GM12878 (cell line): ENCODE data around the gene LPA. TPM values are rescaled to one million over a fixed set of nuclear protein-coding genes. Genes with fewer than 3 reads are reported as not detected.
"Not testable (repeated sequence)": the region's sequence is repeated elsewhere in the genome, so short reads cannot be mapped to it uniquely, and the experiment has no call there.

ENCODE experiments used
- ATAC-seq: fragments of 200-7000 bp; cut with Tn5 transposase; 3 replicates; pipeline ENCODE4 v1.9.1; 2020; ENCODE audit warnings: mild to moderate bottlenecking, moderate library complexity
- BruUV-seq: library from RNA; stranded (reverse); fragments of 400-500 nt; replicated peaks from 2 replicates; lab custom pipeline; 2021; lab: Mats Ljungman, UMichigan
- CTCF ChIA-PET: fragments of 300-600 bp; sonication (Branson Sonifier 250); formaldehyde crosslinking; extraction: SDS; loops from one replicate; lab custom pipeline; 2021; ENCODE audit warnings: inconsistent platforms; lab: Yijun Ruan, JAX
- POLR2A ChIA-PET: fragments of 350-600 bp; formaldehyde crosslinking; extraction: SDS; loops from one replicate; lab custom pipeline; 2021; ENCODE audit warnings: inconsistent platforms; lab: Charles Lee
- RAD21 ChIA-PET: fragments of 300-600 bp; sonication (Branson Sonifier 250); formaldehyde crosslinking; loops from one replicate; lab custom pipeline; 2023; ENCODE audit warnings: antibody characterized with exemption; ENCODE audit not compliant: unreplicated experiment; lab: Charles Lee
- SMC1A ChIA-PET: fragments of 300-600 bp; sonication (Branson Sonifier 250); formaldehyde crosslinking; loops from one replicate; lab custom pipeline; 2023; ENCODE audit not compliant: unreplicated experiment, uncharacterized antibody; lab: Charles Lee
- DNase-seq: peaks from one replicate; pipeline ENCODE4 v3.0.0-alpha.2; 2011; ENCODE audit warnings: low read depth, low spot score
- FAIRE-seq: peaks from 3 replicates; lab custom pipeline; 2011; peaks lifted over from hg19 to GRCh38; lab: Jason Lieb, UNC
- H2AFZ ChIP-seq: 2 replicates; pipeline ENCODE4 v1.6.0; 2011; ENCODE audit warnings: low read depth, low read length, control low read depth; ENCODE audit not compliant: control insufficient read depth
- H3K27ac ChIP-seq: 2 replicates; pipeline ENCODE4 v1.5.1; 2011; ENCODE audit warnings: control low read depth; ENCODE audit not compliant: control insufficient read depth, insufficient read depth
- H3K27me3 ChIP-seq, 2 experiments: replicated peaks in 1 of 2; 2 replicates each; pipeline versions ENCODE4 v1.6.0 to v1.6.1; 2011; ENCODE audit warnings: low read length in 1 of 2; ENCODE audit not compliant: control insufficient read depth in 2 of 2, insufficient read depth in 2 of 2
- H3K36me3 ChIP-seq, 2 experiments: 2 replicates each; pipeline ENCODE4 v1.5.1; 2011; ENCODE audit warnings: low read length in 1 of 2; ENCODE audit not compliant: control insufficient read depth in 2 of 2, insufficient read depth in 2 of 2
- H3K4me1 ChIP-seq: 2 replicates; pipeline ENCODE4 v1.6.1; 2011; ENCODE audit warnings: mild to moderate bottlenecking, low read length, moderate library complexity, mixed read lengths; ENCODE audit not compliant: control insufficient read depth, insufficient read depth
- H3K4me2 ChIP-seq: 2 replicates; pipeline ENCODE4 v1.6.0; 2011; ENCODE audit warnings: control low read depth; ENCODE audit not compliant: control insufficient read depth, insufficient read depth
- H3K4me3 ChIP-seq: fragments of 200-600 bp; sonication (generic); 2 replicates; pipeline ENCODE4 v1.5.1; 2016
- H3K79me2 ChIP-seq: 2 replicates; pipeline ENCODE4 v1.6.0; 2011; ENCODE audit warnings: low read length; ENCODE audit not compliant: control insufficient read depth, insufficient read depth
- H3K9ac ChIP-seq: 2 replicates; pipeline ENCODE4 v1.8.0; 2011; ENCODE audit warnings: low read length, control low read depth, mixed read lengths; ENCODE audit not compliant: control insufficient read depth, insufficient read depth
- H3K9me3 ChIP-seq: replicated peaks from 3 replicates; pipeline ENCODE4 v1.5.1; 2011; ENCODE audit warnings: mild to moderate bottlenecking, low read length; ENCODE audit not compliant: control insufficient read depth, insufficient read depth
- H4K20me1 ChIP-seq: 2 replicates; pipeline ENCODE4 v1.6.0; 2011; ENCODE audit not compliant: control insufficient read depth, insufficient read depth
- CHD4 ChIP-seq: fragments of 200-600 bp; sonication (generic); IDR thresholded peaks from 2 replicates; pipeline ENCODE4 v1.6.1; 2016; ENCODE audit warnings: mild to moderate bottlenecking
- GABPA ChIP-seq: IDR thresholded peaks from 2 replicates; pipeline ENCODE4 v1.6.1; 2014; ENCODE audit warnings: antibody characterized with exemption, low read depth, mild to moderate bottlenecking, inconsistent platforms
- HDAC2 ChIP-seq: fragments of 200-600 bp; sonication (generic); IDR thresholded peaks from 2 replicates; pipeline ENCODE4 v1.6.1; 2017
- MYC ChIP-seq: IDR thresholded peaks from 2 replicates; pipeline ENCODE4 v1.6.1; 2011; ENCODE audit warnings: mild to moderate bottlenecking, low read length, moderate library complexity, inconsistent platforms; ENCODE audit not compliant: insufficient read depth, insufficient replicate concordance, insufficient read length, severe bottlenecking
- NRF1 ChIP-seq: conservative IDR thresholded peaks from 2 replicates; pipeline ENCODE4 v1.6.1; 2011; ENCODE audit warnings: mild to moderate bottlenecking, low read depth, low read length, improper control_type of control experiment
- PBX3 ChIP-seq: IDR thresholded peaks from 2 replicates; pipeline ENCODE4 v1.6.1; 2011; ENCODE audit warnings: mild to moderate bottlenecking, low read depth, low read length, moderate library complexity; ENCODE audit not compliant: insufficient replicate concordance
- POLR2AphosphoS5 ChIP-seq: IDR thresholded peaks from 2 replicates; pipeline ENCODE4 v1.6.1; 2011; ENCODE audit warnings: mild to moderate bottlenecking, low read length, inconsistent platforms
- POU2F2 ChIP-seq: IDR thresholded peaks from 3 replicates; pipeline ENCODE4 v1.6.1; 2011; ENCODE audit warnings: low read depth, mild to moderate bottlenecking, low read length, borderline replicate concordance
- RUNX3 ChIP-seq: IDR thresholded peaks from 2 replicates; pipeline ENCODE4 v1.6.1; 2012; ENCODE audit warnings: low read length, inconsistent platforms
- SMC3 ChIP-seq: IDR thresholded peaks from 2 replicates; pipeline ENCODE4 v1.6.1; 2011; ENCODE audit warnings: low read length, improper control_type of control experiment, borderline replicate concordance
- STAT3 ChIP-seq: IDR thresholded peaks from 2 replicates; pipeline ENCODE4 v1.6.1; 2011; ENCODE audit warnings: low read depth, low read length, improper control_type of control experiment
- SUPT20H ChIP-seq: IDR thresholded peaks from 2 replicates; pipeline ENCODE4 v1.6.1; 2011; ENCODE audit warnings: low read depth, mild to moderate bottlenecking, low read length, moderate library complexity, borderline replicate concordance; ENCODE audit not compliant: control insufficient read depth
- TCF3 ChIP-seq: IDR thresholded peaks from 2 replicates; pipeline ENCODE4 v1.6.1; 2012; ENCODE audit warnings: low read depth, mild to moderate bottlenecking, low read length, borderline replicate concordance; ENCODE audit not compliant: insufficient read depth
- WGBS: methylation state at CpG from one replicate; pipeline ENCODE4 v1.1.6; 2016; ENCODE audit warnings: low lambda C conversion rate; ENCODE audit not compliant: insufficient replicate concordance, insufficient coverage; ENCODE audit errors: missing lambda C conversion rate; 5-methylcytosine and 5-hydroxymethylcytosine counted together
- in situ Hi-C: fragments of 300-500 bp; cut with MboI; formaldehyde crosslinking; loops from 9 replicates; pipeline ENCODE4 v1.14.3; 2018; ENCODE audit warnings: mixed read lengths
- intact Hi-C: fragments of 100-400 bp; cut with micrococcal nuclease; formaldehyde crosslinking; loops from one replicate; pipeline ENCODE4 v1.14.2; 2022; ENCODE audit not compliant: unreplicated experiment
- polyA plus RNA-seq, 11 experiments: library from polyadenylated mRNA; depleted of rRNA in 4 of 11; unstranded in 6 of 11; stranded (reverse) in 5 of 11; fragments of >200 nt; fragmentation: Nextera tagmentation in 4 of 11; fragmentation: Illumina TruSeq in 1 of 11; extraction: Ambion mirVana in 4 of 11; extraction: Trizol in 1 of 11; gene quantifications; 1 replicate in 1 of 11; 2 replicates in 10 of 11; pipeline versions ENCODE4 v1.2.1 to v1.2.3, GENCODE V29; 2011 to 2016; ENCODE audit warnings: inconsistent platforms in 2 of 11, missing spikeins in 2 of 11, low read depth in 1 of 11
- total RNA-seq, 4 experiments: library from RNA; depleted of rRNA in 3 of 4; stranded (reverse); fragments of >200 nt in 3 of 4; fragmentation: Illumina TruSeq in 1 of 4; extraction: Trizol in 1 of 4; gene quantifications; 2 replicates each; pipeline versions ENCODE4 v1.2.1 to v1.2.3, GENCODE V29; 2013 to 2021
- TF ChIP-seq, protein P1 (sequence below): fragments of 450-650 bp; IDR thresholded peaks from 2 replicates; pipeline ENCODE4 v1.6.1; 2017; ENCODE audit warnings: mild to moderate bottlenecking, moderate library complexity

The LPA gene
- total and polyA plus RNA-seq, 10 of the 15 experiments (the other 5 are each of a cell fraction or from before 2014, with no cell fraction given), result 0.03 to 2.8 (median 0.57) TPM

GRCh38 chr6:160595297-160595696 is 68.8 kb downstream of the LPA start:
- CTCF ChIA-PET, result not testable (repeated sequence)

GRCh38 chr6:160586374-160586773 is 77.7 kb downstream of the LPA start:
- Histone ChIP-seq H3K9ac (no peak overlapping the region), H3K4me3 (no peak overlapping the region), H3K4me1 (no peaks in the 10 kb centered on the region), H3K79me2 (no peaks in the 10 kb centered on the region), H3K27me3 (no peaks in the 10 kb centered on the region), H3K27ac (no peak overlapping the region), H3K4me2 (no peak overlapping the region), H4K20me1 (no peaks in the 10 kb centered on the region), H2AFZ (no peak overlapping the region), H3K9me3 (no peaks in the 10 kb centered on the region), H3K36me3 (no peaks in the 10 kb centered on the region)
- DNase-seq (no peak), FAIRE-seq (no peak), ATAC-seq (no peak)
- WGBS, result 26% methylated on average over 4 of the region's 4 CpGs
- POLR2A ChIA-PET, result no interaction called here
- RAD21 ChIA-PET, result no interaction called here
- CTCF ChIA-PET, result no interaction called here
- SMC1A ChIA-PET, result no interaction called here
- intact Hi-C loops (no loop called here), in situ Hi-C loops (no loop called here)
- BruUV-seq, result no TSS peak
- no peak for TF ChIP-seq HDAC2
- no peak for TF ChIP-seq RUNX3
- no peak for TF ChIP-seq POLR2AphosphoS5
- no peak for TF ChIP-seq PBX3
- TF ChIP-seq STAT3, result no peak
- no peak for TF ChIP-seq POU2F2
- TF ChIP-seq NRF1, result no peak
- no peak for TF ChIP-seq SUPT20H
- TF ChIP-seq CHD4, result no peak
- no peak for TF ChIP-seq MYC
- TF ChIP-seq, protein P1, sequence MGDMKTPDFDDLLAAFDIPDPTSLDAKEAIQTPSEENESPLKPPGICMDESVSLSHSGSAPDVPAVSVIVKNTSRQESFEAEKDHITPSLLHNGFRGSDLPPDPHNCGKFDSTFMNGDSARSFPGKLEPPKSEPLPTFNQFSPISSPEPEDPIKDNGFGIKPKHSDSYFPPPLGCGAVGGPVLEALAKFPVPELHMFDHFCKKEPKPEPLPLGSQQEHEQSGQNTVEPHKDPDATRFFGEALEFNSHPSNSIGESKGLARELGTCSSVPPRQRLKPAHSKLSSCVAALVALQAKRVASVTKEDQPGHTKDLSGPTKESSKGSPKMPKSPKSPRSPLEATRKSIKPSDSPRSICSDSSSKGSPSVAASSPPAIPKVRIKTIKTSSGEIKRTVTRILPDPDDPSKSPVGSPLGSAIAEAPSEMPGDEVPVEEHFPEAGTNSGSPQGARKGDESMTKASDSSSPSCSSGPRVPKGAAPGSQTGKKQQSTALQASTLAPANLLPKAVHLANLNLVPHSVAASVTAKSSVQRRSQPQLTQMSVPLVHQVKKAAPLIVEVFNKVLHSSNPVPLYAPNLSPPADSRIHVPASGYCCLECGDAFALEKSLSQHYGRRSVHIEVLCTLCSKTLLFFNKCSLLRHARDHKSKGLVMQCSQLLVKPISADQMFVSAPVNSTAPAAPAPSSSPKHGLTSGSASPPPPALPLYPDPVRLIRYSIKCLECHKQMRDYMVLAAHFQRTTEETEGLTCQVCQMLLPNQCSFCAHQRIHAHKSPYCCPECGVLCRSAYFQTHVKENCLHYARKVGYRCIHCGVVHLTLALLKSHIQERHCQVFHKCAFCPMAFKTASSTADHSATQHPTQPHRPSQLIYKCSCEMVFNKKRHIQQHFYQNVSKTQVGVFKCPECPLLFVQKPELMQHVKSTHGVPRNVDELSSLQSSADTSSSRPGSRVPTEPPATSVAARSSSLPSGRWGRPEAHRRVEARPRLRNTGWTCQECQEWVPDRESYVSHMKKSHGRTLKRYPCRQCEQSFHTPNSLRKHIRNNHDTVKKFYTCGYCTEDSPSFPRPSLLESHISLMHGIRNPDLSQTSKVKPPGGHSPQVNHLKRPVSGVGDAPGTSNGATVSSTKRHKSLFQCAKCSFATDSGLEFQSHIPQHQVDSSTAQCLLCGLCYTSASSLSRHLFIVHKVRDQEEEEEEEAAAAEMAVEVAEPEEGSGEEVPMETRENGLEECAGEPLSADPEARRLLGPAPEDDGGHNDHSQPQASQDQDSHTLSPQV, result no peak
- no peak for TF ChIP-seq TCF3
- no peak for TF ChIP-seq SMC3
- no peak for TF ChIP-seq GABPA

More at GRCh38 chr6:160595297-160595696, 68.8 kb downstream of the LPA start:
- ATAC-seq, BruUV-seq, FAIRE-seq, H2AFZ ChIP-seq, in situ Hi-C loops, DNase-seq, H3K27me3 ChIP-seq, H4K20me1 ChIP-seq, H3K79me2 ChIP-seq, RAD21 ChIA-PET, H3K27ac ChIP-seq, H3K4me3 ChIP-seq, intact Hi-C loops, H3K9ac ChIP-seq, SMC1A ChIA-PET, H3K4me1 ChIP-seq, H3K4me2 ChIP-seq, H3K36me3 ChIP-seq, H3K9me3 ChIP-seq, POLR2A ChIA-PET: not testable (repeated sequence)
- WGBS, result 0% methylated on average over 4 of the region's 4 CpGs
